Measurements from ENCODE around the gene VEZF1.

DNA sequence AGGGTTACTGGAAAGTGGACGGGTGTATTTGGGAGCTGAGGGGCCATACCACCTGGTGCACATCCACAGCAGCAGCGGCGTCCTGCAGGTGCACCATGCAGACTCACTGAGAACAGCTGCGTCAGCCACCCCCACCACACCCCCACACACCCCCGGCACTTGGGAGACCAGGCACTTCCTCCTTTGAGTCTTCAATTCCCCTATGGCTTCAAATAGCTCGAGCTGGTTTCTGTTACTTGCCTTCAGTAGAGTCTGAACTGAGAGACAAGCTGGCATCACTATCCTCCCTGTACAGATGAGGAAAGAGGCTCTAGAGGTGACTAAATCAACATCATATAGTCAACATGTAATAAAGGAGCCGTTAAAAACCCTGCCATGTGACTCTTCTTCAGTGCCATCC lies 48.3 kb downstream of the VEZF1 start:
- TF ChIP-seq GATA2 (IDR thresholded peaks at IDR 0.05; ENCODE audit: low read depth, low read length) (no peak), GATA3 (IDR thresholded peaks at IDR 0.05; ENCODE audit: low read depth, low read length) (no peak)
